HG03045 (cell line): ENCODE results near the gene FBXO36.

Experiments
- ATAC-seq: cut with Tn5 transposase; IDR thresholded peaks from one replicate; pipeline ENCODE4 v1.9.1; 2021; ENCODE audit warnings: mild to moderate bottlenecking, moderate library complexity; ENCODE audit not compliant: unreplicated experiment

The FBXO36 gene

DNA sequence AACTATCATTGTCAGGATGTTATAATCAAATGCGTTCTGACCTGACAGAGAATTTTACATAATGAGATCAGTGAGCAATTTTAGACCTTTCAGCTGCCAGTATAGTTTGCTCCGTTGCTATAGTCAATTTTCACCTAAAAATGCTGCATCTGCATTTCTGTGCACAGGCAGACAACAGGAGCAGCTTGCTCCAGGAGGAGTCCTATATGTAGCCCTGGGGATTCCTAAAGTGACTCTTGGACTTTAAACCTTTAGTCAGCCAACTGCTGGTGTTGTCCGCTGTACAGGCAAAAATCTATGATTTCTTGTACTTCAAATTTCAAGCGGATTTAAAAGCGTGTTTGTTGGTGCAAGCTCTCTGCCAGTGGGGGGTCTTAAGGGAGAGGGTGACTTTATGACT is 120.7 kb downstream of the FBXO36 start:
- no peak for ATAC-seq

- no peak for ATAC-seq
These were observed 121.2 kb downstream of the FBXO36 start for GRCh38 chr2:230043461-230043860.

DNA sequence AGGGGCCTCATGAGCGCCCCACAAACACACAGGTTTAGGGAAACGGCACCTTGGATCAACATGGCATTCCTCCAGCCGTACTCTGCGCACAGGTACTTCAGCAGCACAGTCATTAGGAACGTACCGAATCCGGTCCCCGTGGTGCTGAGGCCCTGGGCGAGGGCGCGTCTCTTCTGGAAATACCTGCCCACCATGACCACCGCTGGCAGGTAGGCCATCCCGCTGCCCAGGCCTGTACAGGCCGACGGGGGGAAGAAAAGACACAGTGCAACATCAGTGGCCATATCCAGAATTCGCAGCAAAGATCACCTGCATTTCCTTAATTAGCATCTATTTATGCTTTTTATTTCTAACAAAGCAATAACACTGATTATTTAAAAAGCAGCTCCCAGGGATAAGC is 124.2 kb downstream of the FBXO36 start:
- ATAC-seq = no peak

DNA sequence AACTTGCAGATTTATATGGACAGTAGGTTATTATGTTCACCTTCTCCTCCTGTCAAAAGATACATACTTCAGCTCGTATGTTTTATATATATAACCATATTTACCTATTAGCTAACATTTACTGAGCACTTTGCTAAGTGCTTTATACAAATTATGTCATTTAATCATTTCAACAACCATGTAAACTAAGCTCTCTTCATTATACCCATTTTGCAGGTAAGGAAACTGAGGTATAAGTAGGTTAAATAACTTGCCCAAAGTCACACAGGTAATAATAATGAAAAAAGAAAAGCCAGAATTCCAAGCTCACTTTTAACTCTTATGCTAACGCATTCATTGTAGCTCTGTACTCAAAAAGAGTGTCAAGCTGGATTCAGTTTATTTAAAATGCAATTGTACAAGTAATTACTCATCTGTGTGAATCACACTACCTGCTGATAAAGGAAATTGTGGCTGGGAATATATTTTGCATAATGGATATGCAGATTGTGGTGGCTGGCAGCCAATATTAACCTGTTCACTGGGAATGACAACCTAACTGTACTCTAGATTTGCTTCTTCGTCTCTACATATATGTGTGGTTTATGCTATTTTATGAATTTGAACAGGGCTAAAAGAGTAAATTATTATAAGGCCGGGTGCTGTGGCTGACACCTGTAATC is 125.8 kb downstream of the FBXO36 start:
- no peak for ATAC-seq

GRCh38 chr2:230050136-230050535 is 127.8 kb downstream of the FBXO36 start:
- no peak for ATAC-seq

DNA sequence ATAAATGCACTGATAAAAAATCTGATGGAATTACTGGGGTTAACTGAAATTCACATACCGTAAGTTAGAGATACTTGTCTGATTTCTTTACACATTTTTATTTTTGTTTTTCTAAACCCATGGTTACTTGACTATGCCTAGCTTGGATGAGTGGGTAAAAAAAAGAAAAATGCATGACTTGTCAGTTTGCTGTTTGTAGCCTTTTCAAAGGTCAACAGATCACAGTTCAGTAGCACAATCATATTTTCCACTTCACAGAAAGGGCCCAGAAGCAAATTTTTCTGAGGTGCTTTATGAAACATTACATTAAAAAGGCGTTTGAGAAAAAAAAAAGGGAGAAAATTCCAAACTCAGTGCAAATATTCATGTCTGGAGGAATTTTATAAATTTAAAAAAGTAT is 130.0 kb downstream of the FBXO36 start:
- ATAC-seq = no peak

DNA sequence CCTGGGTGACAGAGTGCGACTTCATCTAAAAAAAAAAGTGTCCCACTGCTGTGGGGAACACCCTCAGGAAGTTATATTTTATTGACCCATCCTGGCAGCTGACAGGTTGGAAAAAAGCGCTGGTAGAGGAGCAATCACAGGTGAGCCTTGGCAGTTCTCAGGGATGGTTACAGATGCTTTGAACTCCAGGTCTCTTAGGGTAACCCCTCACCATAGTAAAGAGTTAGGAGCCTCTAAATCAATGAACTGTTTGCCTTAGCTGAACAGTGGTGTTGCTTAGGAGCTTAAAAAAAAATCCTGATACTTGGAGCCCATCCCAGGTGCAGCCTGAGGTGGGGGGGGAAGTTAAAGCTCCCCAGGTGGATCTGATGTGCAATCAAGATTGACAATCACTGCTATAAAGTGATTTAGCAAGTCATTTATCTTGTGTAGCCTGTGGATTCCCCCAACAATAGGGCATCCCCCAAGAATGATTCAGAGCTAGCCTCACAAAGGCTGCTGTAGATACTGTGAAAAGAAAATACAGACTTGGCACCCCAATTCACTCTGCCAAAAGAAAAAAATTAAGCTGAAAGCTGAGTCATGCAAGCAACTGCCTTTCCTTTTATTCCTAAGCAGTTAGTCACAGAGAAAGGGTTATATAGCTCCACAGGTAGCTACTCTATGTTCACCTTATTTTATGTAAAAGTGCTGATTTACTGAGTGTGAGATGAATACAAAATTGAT is 131.6 kb downstream of the FBXO36 start:
- ATAC-seq = no peak

GRCh38 chr2:230060672-230061293 is 138.5 kb downstream of the FBXO36 start:
- no peak for ATAC-seq
